DMS79 (cell line): ENCODE data around the gene OLA1.

Source experiments
- DNase-seq: peaks from one replicate; lab custom pipeline; 2025; lab: John Stamatoyannopoulos, UW

OLA1 gene

GRCh38 chr2:174117951-174118930, 130.1 kb downstream of the OLA1 start:
- DNase-seq = no peak

- no peak for DNase-seq
Measured at GRCh38 chr2:174112073-174112472, 136.3 kb downstream of the OLA1 start.

GRCh38 chr2:174108579-174108978, 139.8 kb downstream of the OLA1 start:
- no peak for DNase-seq

- no peak for DNase-seq
Measured at GRCh38 chr2:174106736-174107135, 141.6 kb downstream of the OLA1 start.

- DNase-seq = no peak
Measured at GRCh38 chr2:174094542-174094941, 153.8 kb downstream of the OLA1 start.

GRCh38 chr2:174090476-174090875, 157.9 kb downstream of the OLA1 start:
- no peak for DNase-seq

- no peak for DNase-seq
Measured at GRCh38 chr2:174088706-174089460, 159.4 kb downstream of the OLA1 start.

GRCh38 chr2:174086708-174087107, 161.6 kb downstream of the OLA1 start:
- DNase-seq = no peak

- DNase-seq = no peak
Measured at GRCh38 chr2:174085781-174086180, 162.6 kb downstream of the OLA1 start.

GRCh38 chr2:174083843-174084458, 164.4 kb downstream of the OLA1 start:
- DNase-seq = no peak

GRCh38 chr2:174080672-174081121, 167.6 kb downstream of the OLA1 start:
- DNase-seq = no peak

- DNase-seq = no peak
Measured at GRCh38 chr2:174078275-174078674, 170.1 kb downstream of the OLA1 start.

GRCh38 chr2:174076975-174077374, 171.4 kb downstream of the OLA1 start:
- DNase-seq = peak; percentile 64

- no peak for DNase-seq
Measured at GRCh38 chr2:174076040-174076439, 172.3 kb downstream of the OLA1 start.

- DNase-seq = no peak
Measured at GRCh38 chr2:174074831-174075230, 173.5 kb downstream of the OLA1 start.

- no peak for DNase-seq
Measured at GRCh38 chr2:174072857-174073256, 175.5 kb downstream of the OLA1 start.

- DNase-seq = peak; percentile 91
Measured at GRCh38 chr2:174072069-174072468, 176.3 kb downstream of the OLA1 start.

- DNase-seq = no peak
Measured at GRCh38 chr2:174071321-174071720, 177.0 kb downstream of the OLA1 start.

GRCh38 chr2:174070281-174070680, 178.1 kb downstream of the OLA1 start:
- DNase-seq = no peak

- no peak for DNase-seq
Measured at GRCh38 chr2:174067815-174068214, 180.5 kb downstream of the OLA1 start.

- no peak for DNase-seq
Measured at GRCh38 chr2:174066871-174067270, 181.5 kb downstream of the OLA1 start.

GRCh38 chr2:174063492-174064092, 184.7 kb downstream of the OLA1 start:
- DNase-seq = no peak
